Measurements from ENCODE around the gene CYP27C1.

DNA sequence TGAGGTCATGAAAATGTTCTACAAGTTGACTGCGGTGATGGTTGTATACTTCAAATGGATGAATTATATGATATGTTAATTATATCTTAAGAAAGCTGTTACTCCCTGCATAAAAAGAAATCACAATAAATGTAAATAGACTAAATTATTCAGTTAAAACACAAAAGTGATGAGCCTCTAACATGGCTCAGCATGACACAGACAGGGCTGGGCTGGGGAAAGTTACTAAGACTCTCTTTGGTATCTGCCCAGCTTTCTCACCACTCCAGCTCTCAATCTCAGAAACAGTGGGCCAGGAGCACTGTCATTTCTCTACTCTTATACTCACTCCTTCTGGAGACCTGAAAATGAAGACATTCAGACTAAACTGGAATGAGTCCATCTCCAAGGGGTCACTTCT lies 3.5 kb downstream of the CYP27C1 start:
- TF ChIP-seq, protein P1, sequence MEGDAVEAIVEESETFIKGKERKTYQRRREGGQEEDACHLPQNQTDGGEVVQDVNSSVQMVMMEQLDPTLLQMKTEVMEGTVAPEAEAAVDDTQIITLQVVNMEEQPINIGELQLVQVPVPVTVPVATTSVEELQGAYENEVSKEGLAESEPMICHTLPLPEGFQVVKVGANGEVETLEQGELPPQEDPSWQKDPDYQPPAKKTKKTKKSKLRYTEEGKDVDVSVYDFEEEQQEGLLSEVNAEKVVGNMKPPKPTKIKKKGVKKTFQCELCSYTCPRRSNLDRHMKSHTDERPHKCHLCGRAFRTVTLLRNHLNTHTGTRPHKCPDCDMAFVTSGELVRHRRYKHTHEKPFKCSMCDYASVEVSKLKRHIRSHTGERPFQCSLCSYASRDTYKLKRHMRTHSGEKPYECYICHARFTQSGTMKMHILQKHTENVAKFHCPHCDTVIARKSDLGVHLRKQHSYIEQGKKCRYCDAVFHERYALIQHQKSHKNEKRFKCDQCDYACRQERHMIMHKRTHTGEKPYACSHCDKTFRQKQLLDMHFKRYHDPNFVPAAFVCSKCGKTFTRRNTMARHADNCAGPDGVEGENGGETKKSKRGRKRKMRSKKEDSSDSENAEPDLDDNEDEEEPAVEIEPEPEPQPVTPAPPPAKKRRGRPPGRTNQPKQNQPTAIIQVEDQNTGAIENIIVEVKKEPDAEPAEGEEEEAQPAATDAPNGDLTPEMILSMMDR (IDR thresholded peaks at IDR 0.05 in 4 of 5, conservative IDR thresholded peaks at IDR 0.05 in 1 of 5) = no peak
- TF ChIP-seq POLR2A (IDR thresholded peaks at IDR 0.05) = no peak
